Measurements from ENCODE around the gene SLC20A1.

GRCh38 chr2:112640467-112640799, 5.3 kb upstream of the SLC20A1 start:
- no peak for TF ChIP-seq CTCF (IDR thresholded peaks at IDR 0.05; ENCODE audit: low read length)
- TF ChIP-seq EZH2 (IDR thresholded peaks at IDR 0.05; ENCODE audit: borderline replicate concordance, low read length) = no peak

Measured in OCI-LY1 (cell line).